Femur (tissue), 1 donor: Measurements from ENCODE around the gene YWHAG.
"Not testable (repeated sequence)": the region's sequence is repeated elsewhere in the genome, so short reads cannot be mapped to it uniquely, and the experiment has no call there.

Experiments
- DNase-seq: peaks from one replicate; pipeline ENCODE4 v3.0.0-alpha.2; 2017

Gene YWHAG

GRCh38 chr7:76377186-76377918 is 18.6 kb upstream of the YWHAG start:
- no peak for DNase-seq

- no peak for DNase-seq
Measured at GRCh38 chr7:76375251-76375650, 16.5 kb upstream of the YWHAG start.

GRCh38 chr7:76372984-76373833 is 14.4 kb upstream of the YWHAG start:
- DNase-seq: no peak

GRCh38 chr7:76371396-76371795 is 12.6 kb upstream of the YWHAG start:
- no peak for DNase-seq

GRCh38 chr7:76369018-76369417 is 10.2 kb upstream of the YWHAG start:
- no peak for DNase-seq

GRCh38 chr7:76368190-76368589 is 9.4 kb upstream of the YWHAG start:
- DNase-seq: no peak

GRCh38 chr7:76364198-76364584 is 5.4 kb upstream of the YWHAG start:
- peak; percentile 40 for DNase-seq

- DNase-seq: not testable (repeated sequence)
Measured at GRCh38 chr7:76363754-76364153, 5.0 kb upstream of the YWHAG start.

GRCh38 chr7:76359978-76360638 is 1.3 kb upstream of the YWHAG start:
- no peak for DNase-seq

- DNase-seq: peak; percentile 99
Measured at GRCh38 chr7:76359111-76359977, 553 bp upstream of the YWHAG start.

GRCh38 chr7:76358011-76358480 is 745 bp downstream of the YWHAG start:
- DNase-seq: peak; percentile 84

- DNase-seq: no peak
Measured at GRCh38 chr7:76357475-76358010, 1.2 kb downstream of the YWHAG start.

- no peak for DNase-seq
Measured at GRCh38 chr7:76356823-76357222, 2.0 kb downstream of the YWHAG start.

GRCh38 chr7:76356115-76356514 is 2.7 kb downstream of the YWHAG start:
- no peak for DNase-seq

GRCh38 chr7:76354981-76355730 is 3.6 kb downstream of the YWHAG start:
- DNase-seq: no peak

GRCh38 chr7:76354516-76354915 is 4.3 kb downstream of the YWHAG start:
- DNase-seq: no peak

- DNase-seq: no peak
Measured at GRCh38 chr7:76353744-76354143, 5.0 kb downstream of the YWHAG start.

- no peak for DNase-seq
Measured at GRCh38 chr7:76352193-76352592, 6.6 kb downstream of the YWHAG start.

GRCh38 chr7:76351372-76351771 is 7.4 kb downstream of the YWHAG start:
- DNase-seq: no peak

GRCh38 chr7:76349313-76349885 is 9.4 kb downstream of the YWHAG start:
- no peak for DNase-seq

- DNase-seq: no peak
Measured at GRCh38 chr7:76347710-76348109, 11.1 kb downstream of the YWHAG start.
